GM12873 (cell line): ENCODE results near the gene NSD2.

ENCODE experiments used
- TF ChIP-seq, protein P1 (sequence below): IDR thresholded peaks from 2 replicates; pipeline ENCODE4 v1.5.1; 2012; ENCODE audit warnings: low read depth, mild to moderate bottlenecking, moderate library complexity, low read length, control low read depth; ENCODE audit not compliant: insufficient read depth; ENCODE audit errors: missing control alignments

NSD2 gene

DNA sequence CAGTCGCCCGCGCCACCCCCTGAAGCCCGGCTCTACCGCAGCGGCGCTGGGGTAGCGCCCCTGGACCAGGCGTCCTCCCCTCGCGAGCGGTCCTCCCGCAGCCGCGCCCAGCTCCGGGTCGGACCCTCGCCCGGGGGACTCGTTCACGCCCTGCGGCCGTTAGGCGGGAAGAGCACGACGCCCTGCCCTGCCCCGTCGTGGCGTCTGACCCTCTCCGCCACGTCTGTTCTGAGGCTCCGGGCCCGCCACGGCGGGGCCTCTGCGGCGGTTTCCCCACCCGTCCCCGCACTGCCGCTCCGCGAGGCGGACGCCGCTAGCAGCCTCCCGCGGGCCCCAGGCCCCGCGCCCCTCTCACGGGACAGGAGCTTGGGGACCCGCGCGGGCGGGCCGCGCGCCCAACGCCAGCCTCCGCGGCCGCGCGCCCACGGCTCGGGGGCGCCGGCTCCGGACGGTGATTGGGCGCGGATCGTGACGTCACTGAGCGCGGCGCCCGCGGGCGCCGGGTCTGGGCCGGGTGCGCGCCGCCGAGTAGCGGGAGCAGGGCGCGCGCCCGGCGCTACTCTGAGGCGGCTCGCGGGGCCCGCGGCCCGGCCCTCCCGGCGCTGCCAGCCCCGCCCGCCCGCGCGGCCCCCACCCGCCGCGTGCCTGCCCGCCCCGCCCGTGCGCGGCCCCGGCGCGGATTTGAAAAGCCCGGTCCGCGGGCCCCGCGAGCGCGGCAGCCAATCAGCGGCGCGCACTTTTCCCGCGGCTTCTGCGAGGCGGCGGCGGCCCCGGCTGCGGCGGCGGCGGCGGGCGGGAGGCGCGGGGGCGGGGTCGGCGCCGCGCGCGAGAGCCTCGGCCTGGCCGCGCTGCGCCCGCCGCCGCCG, at the start of gene NSD2:
Gene NSD2, plus strand, starts transcription at position 816 of the 866 bp plus-strand sequence. CDS start 29,262 bp downstream, outside the sequence.
- TF ChIP-seq, protein P1, sequence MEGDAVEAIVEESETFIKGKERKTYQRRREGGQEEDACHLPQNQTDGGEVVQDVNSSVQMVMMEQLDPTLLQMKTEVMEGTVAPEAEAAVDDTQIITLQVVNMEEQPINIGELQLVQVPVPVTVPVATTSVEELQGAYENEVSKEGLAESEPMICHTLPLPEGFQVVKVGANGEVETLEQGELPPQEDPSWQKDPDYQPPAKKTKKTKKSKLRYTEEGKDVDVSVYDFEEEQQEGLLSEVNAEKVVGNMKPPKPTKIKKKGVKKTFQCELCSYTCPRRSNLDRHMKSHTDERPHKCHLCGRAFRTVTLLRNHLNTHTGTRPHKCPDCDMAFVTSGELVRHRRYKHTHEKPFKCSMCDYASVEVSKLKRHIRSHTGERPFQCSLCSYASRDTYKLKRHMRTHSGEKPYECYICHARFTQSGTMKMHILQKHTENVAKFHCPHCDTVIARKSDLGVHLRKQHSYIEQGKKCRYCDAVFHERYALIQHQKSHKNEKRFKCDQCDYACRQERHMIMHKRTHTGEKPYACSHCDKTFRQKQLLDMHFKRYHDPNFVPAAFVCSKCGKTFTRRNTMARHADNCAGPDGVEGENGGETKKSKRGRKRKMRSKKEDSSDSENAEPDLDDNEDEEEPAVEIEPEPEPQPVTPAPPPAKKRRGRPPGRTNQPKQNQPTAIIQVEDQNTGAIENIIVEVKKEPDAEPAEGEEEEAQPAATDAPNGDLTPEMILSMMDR, result no peak

DNA sequence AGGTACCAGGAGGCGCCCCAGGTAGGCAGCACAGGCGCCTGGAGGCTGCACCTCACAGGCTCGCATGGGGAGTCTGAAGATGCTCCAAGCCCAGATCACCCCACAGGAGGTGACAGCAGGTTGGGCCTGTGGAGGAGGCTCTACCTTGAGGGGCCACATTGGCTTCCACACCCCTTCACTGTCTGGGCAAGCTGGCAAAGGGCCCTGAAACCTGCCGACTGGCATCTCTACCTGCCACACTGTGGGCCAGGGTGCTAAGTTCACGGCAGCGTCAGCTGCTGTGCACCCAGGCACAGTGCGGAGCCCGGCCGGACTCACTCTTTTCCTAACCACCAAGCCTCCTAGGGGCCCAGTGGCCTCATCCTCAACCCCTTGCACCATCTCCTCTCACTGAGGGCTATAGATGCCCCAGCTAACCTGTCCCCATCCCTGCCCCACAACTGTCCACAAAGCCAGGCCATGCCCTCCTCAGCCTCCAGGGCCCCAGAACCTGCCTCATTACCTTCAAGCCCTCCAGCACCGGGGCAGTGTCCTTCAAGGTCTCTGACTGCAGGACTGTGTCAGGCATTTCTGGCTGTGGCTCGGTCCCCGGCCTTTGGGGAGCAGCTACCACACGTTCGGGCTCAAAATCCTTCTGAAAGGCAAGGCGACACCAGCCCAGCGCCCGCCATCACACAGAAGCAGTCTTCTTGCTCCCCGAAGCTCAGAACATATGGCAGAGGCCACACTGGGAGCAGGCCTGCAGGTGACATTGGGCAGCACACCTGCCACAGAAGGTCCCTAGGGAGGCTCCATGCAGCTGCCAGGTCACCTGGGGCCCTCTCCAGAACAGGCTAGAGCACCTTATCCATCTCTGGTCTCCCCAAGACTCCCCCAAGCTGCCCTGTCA, 49.3 kb upstream of the NSD2 start:
- TF ChIP-seq, protein P1, result no peak

DNA sequence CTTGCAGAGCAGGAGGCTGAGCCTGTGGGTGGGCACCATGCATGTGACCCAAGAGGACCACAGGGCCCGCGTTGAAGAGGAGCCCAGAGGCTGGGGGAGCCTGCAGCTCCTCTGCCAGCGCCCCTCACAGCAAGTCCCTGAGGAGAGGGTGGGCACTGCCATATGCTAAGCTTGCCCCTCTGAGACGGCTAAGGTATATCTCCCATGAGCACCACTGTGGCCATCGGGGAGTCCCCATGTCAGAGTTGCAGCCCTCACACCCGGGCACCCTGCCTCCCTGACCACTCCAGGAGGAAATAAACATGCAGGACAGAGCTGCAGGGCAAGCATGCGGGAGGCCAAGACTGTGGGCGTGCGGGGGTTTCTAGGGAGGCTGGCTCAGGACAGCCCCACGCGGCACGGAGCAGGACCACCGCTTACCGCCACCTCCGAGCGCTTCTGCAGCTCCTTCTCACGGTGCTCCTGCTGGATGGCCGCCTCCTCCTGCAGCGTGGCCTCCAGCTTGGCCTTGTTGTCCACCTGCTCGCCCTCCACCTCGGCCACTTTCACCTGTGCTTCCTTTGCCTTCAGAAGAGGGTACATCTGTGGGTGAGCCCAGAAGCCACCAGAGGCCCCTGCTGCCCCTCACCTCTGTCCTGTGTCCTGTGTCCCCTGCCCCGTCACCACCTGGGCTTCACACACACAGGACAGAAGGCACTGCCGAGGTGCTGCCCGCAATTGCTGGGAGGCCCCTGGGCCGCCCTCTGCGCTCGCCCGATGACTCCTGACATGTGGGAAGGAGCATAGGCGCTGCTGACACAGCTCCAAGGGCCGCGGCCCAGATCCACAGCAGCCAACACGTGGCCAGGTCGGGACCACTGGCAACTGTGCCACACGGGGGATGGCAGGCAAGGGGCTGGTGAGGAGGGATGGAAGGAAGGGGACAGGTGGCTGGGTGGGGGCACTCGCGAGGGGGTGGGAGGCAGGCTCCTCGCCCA, 48.3 kb upstream of the NSD2 start:
- TF ChIP-seq, protein P1, result no peak

DNA sequence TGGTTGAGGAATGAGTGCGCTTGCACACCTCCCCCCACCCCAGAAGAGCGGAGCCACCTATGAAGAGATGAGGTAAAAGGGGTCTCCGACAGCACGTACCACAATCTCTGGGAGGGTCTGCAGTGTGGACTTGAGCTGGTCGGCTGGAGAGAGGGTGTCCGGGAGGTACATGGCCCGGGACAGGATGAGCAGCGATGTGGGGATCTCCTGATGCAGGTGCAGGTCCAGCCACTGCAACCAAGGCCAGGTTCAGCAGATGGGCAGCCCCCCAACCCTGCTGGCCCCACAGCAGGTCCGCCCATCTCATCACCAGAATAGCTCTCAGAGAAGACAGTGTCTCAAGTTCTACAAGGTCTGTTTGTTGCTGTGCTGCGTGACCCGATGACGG, 47.7 kb upstream of the NSD2 start:
- TF ChIP-seq, protein P1, result no peak

DNA sequence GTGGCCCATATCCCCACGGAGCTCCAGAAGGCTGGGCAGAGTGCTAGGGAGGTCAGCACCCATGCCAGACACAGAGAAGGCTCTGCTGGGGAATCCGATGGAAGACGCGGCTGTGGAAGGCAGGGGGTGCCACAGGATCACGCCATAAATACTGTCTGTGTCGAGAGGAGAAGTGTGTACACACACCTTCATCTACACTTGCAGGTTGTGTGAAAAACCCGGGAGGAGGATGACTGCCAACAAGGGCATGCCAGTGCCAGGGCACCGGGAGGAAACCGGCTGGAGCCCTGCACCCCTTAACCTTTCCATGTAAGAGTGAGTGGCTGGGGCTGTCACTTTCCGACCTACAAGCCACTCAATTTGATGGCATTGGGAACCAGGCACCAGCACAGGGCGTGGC, 46.4 kb upstream of the NSD2 start:
- TF ChIP-seq, protein P1, result no peak

DNA sequence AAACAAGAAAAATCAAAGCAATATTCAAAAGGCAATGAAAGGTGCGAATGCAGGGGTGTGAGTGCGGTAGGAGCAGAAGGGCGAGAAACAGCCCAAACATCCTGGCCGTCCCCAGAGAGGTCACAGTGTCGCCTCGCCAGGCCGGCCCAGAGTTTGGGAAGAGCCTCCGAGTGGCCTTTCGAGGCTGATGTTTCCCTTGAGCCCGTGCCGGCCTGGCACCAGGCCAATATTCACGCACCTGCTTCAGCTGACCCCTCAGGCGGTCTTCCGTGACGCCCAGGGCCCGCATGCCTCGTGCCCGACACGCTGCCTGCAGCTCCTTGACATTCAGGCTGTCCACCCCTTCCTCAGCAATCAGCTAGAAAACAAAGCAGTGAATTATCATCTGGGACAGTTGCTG, 45.9 kb upstream of the NSD2 start:
- TF ChIP-seq, protein P1, result no peak
